Endothelial cell of umbilical vein (primary cell): ENCODE results near the gene TRIM58. TPM values are rescaled to one million over a fixed set of nuclear protein-coding genes. Genes with fewer than 3 reads are reported as not detected.

ENCODE experiments used
- BruUV-seq: library from RNA; stranded (reverse); fragments of 400-500 nt; replicated peaks from 2 replicates; lab custom pipeline; 2021; lab: Mats Ljungman, UMichigan
- CTCF ChIA-PET: fragments of 300-600, 350-600 bp; sonication (Branson Sonifier 250); formaldehyde crosslinking; loops from one replicate; lab custom pipeline; 2021; ENCODE audit warnings: antibody characterized with exemption, inconsistent platforms; lab: Charles Lee
- POLR2A ChIA-PET: fragments of 300-600, 350-600 bp; sonication (Branson Sonifier 250); formaldehyde crosslinking; loops from one replicate; lab custom pipeline; 2021; ENCODE audit warnings: antibody characterized with exemption, inconsistent platforms; lab: Charles Lee
- DNase-seq: peaks from one replicate; pipeline ENCODE4 v3.0.0-alpha.2; 2011; ENCODE audit warnings: low read depth, low spot score
- FAIRE-seq: peaks from 2 replicates; lab custom pipeline; 2011; peaks lifted over from hg19 to GRCh38; lab: Jason Lieb, UNC
- H2AFZ ChIP-seq: 2 replicates; pipeline ENCODE4 v1.6.0; 2012; ENCODE audit warnings: low read depth, low read length, control low read depth, inconsistent platforms
- H3K27ac ChIP-seq: 2 replicates; pipeline ENCODE4 v1.5.1; 2011; ENCODE audit warnings: low read depth, mild to moderate bottlenecking, control low read depth, low read length, moderate library complexity; ENCODE audit not compliant: insufficient read depth
- H3K27me3 ChIP-seq, 2 experiments: 2 replicates each; pipeline versions ENCODE4 v1.6.0 to v1.6.1; 2011; ENCODE audit warnings: low read length in 2 of 2, mixed read lengths in 1 of 2; ENCODE audit not compliant: control insufficient read depth in 2 of 2, insufficient read depth in 2 of 2
- H3K36me3 ChIP-seq, 2 experiments: 2 replicates in 1 of 2; 3 replicates in 1 of 2; pipeline ENCODE4 v1.5.1; 2011; ENCODE audit warnings: low read length in 2 of 2, mild to moderate bottlenecking in 1 of 2, moderate library complexity in 1 of 2; ENCODE audit not compliant: control insufficient read depth in 2 of 2, insufficient read depth in 2 of 2; ENCODE audit errors: extremely low read depth in 1 of 2
- H3K4me1 ChIP-seq: 3 replicates; pipeline ENCODE4 v1.5.1; 2011; ENCODE audit warnings: mild to moderate bottlenecking, low read length; ENCODE audit not compliant: control insufficient read depth, insufficient read depth; ENCODE audit errors: extremely low read depth
- H3K4me2 ChIP-seq: 2 replicates; pipeline ENCODE4 v1.6.1; 2011; ENCODE audit warnings: low read length, control low read depth, mixed read lengths; ENCODE audit not compliant: insufficient read depth
- H3K4me3 ChIP-seq, 3 experiments: fragments of 200-600 bp in 1 of 3; sonication (generic), shearing (Covaris generic) in 1 of 3; replicated peaks in 1 of 3; 2 replicates each; pipeline ENCODE4 v1.5.1; 2011 to 2016; ENCODE audit warnings: control low read depth in 3 of 3, low read length in 3 of 3, mild to moderate bottlenecking in 2 of 3, inconsistent platforms in 1 of 3, low read depth in 1 of 3, moderate library complexity in 1 of 3; ENCODE audit not compliant: insufficient read depth in 1 of 3
- H3K79me2 ChIP-seq: 2 replicates; pipeline ENCODE4 v1.6.0; 2012; ENCODE audit warnings: low read length, inconsistent platforms; ENCODE audit not compliant: control insufficient read depth, insufficient read depth
- H3K9ac ChIP-seq: replicated peaks from 2 replicates; pipeline ENCODE3; 2011; ENCODE audit warnings: low read length, control low read depth; ENCODE audit not compliant: insufficient read depth; ENCODE audit errors: extremely low read depth
- H3K9me1 ChIP-seq: replicated peaks from 3 replicates; pipeline ENCODE4 v1.6.0; 2011; ENCODE audit warnings: mild to moderate bottlenecking, low read length; ENCODE audit not compliant: control insufficient read depth, insufficient read depth; ENCODE audit errors: extremely low read depth
- H3K9me3 ChIP-seq: replicated peaks from 2 replicates; pipeline ENCODE4 v1.5.1; 2012; ENCODE audit warnings: low read length, inconsistent platforms; ENCODE audit not compliant: control insufficient read depth, insufficient read depth
- H4K20me1 ChIP-seq: replicated peaks from 2 replicates; pipeline ENCODE3; 2011; ENCODE audit warnings: mild to moderate bottlenecking, low read length; ENCODE audit not compliant: control insufficient read depth, insufficient read depth; ENCODE audit errors: extremely low read depth
- CTCF ChIP-seq, 2 donors: IDR thresholded peaks; 1 replicate in 1 of 2; 2 replicates in 1 of 2; pipeline ENCODE4 v1.5.1; 2011; ENCODE audit warnings: low read length in 2 of 2, mild to moderate bottlenecking in 2 of 2, moderate library complexity in 2 of 2, control low read depth in 1 of 2, inconsistent platforms in 1 of 2, low read depth in 1 of 2; ENCODE audit not compliant: insufficient read depth in 1 of 2; ENCODE audit errors: extremely low read depth in 1 of 2
- EZH2 ChIP-seq: IDR thresholded peaks from 2 replicates; pipeline ENCODE4 v1.6.1; 2012; ENCODE audit warnings: borderline replicate concordance, low read depth, mild to moderate bottlenecking, moderate library complexity, low read length, inconsistent platforms; ENCODE audit not compliant: severe bottlenecking
- FOS ChIP-seq: IDR thresholded peaks from 2 replicates; pipeline ENCODE4 v1.6.1; 2011; ENCODE audit warnings: mild to moderate bottlenecking, low read length, moderate library complexity, borderline replicate concordance; ENCODE audit not compliant: insufficient read depth
- GATA2 ChIP-seq: IDR thresholded peaks from 2 replicates; pipeline ENCODE4 v1.7.0; 2011; ENCODE audit warnings: low read depth, mild to moderate bottlenecking, moderate library complexity, mixed read lengths, low read length; ENCODE audit not compliant: insufficient read length, insufficient read depth
- JUN ChIP-seq: IDR thresholded peaks from 2 replicates; pipeline ENCODE4 v1.6.1; 2011; ENCODE audit warnings: borderline replicate concordance, low read depth; ENCODE audit not compliant: insufficient read length, insufficient read depth
- MAX ChIP-seq: IDR thresholded peaks from 2 replicates; pipeline ENCODE4 v1.6.1; 2011; ENCODE audit not compliant: insufficient read depth, insufficient read length
- MYC ChIP-seq: IDR thresholded peaks from one replicate; pipeline ENCODE4 v1.6.1; 2011; ENCODE audit warnings: mild to moderate bottlenecking, low read depth, low read length
- POLR2A ChIP-seq: IDR thresholded peaks from 2 replicates; pipeline ENCODE4 v1.6.1; 2012; ENCODE audit warnings: low read depth, mild to moderate bottlenecking, control low read depth, low read length
- POLR2AphosphoS5 ChIP-seq: IDR thresholded peaks from 2 replicates; pipeline ENCODE4 v1.6.1; 2012; ENCODE audit warnings: low read depth, mild to moderate bottlenecking, control low read depth, low read length, moderate library complexity; ENCODE audit not compliant: insufficient read depth
- dilution Hi-C: fragments of 300-500 bp; cut with MboI; formaldehyde crosslinking; loops from one replicate; pipeline ENCODE4 v1.15.0; 2019; ENCODE audit warnings: low sequenced_read_pairs; ENCODE audit not compliant: extremely low pct_ligation_motif_present
- intact Hi-C: fragments of 100-400 bp; cut with micrococcal nuclease; formaldehyde crosslinking; loops from one replicate; pipeline ENCODE4 v1.10.0; 2022
- polyA plus RNA-seq, 4 experiments: library from polyadenylated mRNA; depleted of rRNA in 3 of 4; stranded (reverse) in 3 of 4; unstranded in 1 of 4; fragments of >200 nt; gene quantifications; 2 replicates each; pipeline versions ENCODE4 v1.2.1 to v1.2.3, GENCODE V29; 2011 to 2012; ENCODE audit warnings: missing spikeins in 1 of 4
- total RNA-seq: library from RNA; stranded (reverse); gene quantifications from 2 replicates; pipeline ENCODE4 v1.2.3, GENCODE V29; 2021

TRIM58 gene
- total and polyA plus RNA-seq, 2 donors (not counting 3 experiments of a cell fraction or from before 2014, with no cell fraction given): not detected

GRCh38 chr1:247824023-247824422 lies 33.0 kb upstream of the TRIM58 start, which contains the start of gene OR14A16:
TSS of gene OR14A16 (minus strand) at chr1:247824119. CDS start at chr1:247815729, 8,390 bp downstream.
- ChIA-PET POLR2A (no interaction called here), CTCF (no interaction called here)
- FAIRE-seq (no peak), DNase-seq (no peak)
- Histone ChIP-seq H2AFZ (no peak within 1 kb of the TSS), H4K20me1 (no peaks in the 10 kb centered on the region), H3K9me3 (peaks cover 3% of the 10 kb centered on the region), H3K4me2 (no peak within 1 kb of the TSS), H3K4me1 (no peaks in the 10 kb centered on the region), H3K27ac (no peak within 1 kb of the TSS), H3K79me2 (no peaks in the 10 kb centered on the region), H3K4me3 (no peak within 1 kb of the TSS), H3K27me3 (no peaks in the 10 kb centered on the region), H3K36me3 (no peaks in the 10 kb centered on the region), H3K9ac (no peak within 1 kb of the TSS), H3K9me1 (no peaks in the 10 kb centered on the region)
- dilution Hi-C loops (no loop called here), intact Hi-C loops (no loop called here)
- TF ChIP-seq MYC (no peak), EZH2 (no peak), JUN (no peak), MAX (no peak), CTCF (IDR thresholded peaks at IDR 0.05; ENCODE audit: extremely low read depth in 1 of 2, insufficient read depth in 1 of 2, low read depth in 1 of 2, low read length in 2 of 2) (no peak), FOS (no peak), POLR2A (no peak), POLR2AphosphoS5 (no peak), GATA2 (no peak)
- no TSS peak for BruUV-seq
